ENCODE results near the gene HBG2. TPM values are rescaled to one million over a fixed set of nuclear protein-coding genes. Genes with fewer than 3 reads are reported as not detected.
"Not testable (repeated sequence)": the region's sequence is repeated elsewhere in the genome, so short reads cannot be mapped to it uniquely, and the experiment has no call there.

Gene HBG2
- total RNA-seq, 8 experiments from 2014 or later = not detected

DNA sequence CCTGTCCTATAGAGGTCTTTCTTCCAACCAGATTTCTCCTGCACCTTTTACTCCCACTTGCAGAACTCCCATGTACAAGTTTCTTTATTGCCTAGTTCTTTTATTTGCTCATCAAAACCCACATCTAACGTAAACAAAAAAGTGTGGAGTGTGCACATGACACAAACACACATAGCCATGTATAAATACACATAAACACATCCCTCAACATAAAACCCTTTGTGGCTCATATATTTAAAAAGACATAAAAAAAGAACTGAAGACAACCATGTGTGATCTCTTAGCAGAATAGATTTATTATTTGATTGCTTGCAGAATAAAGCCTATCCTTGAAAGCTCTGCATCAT lies 1.7 kb downstream of the HBG2 start:
- Histone ChIP-seq H3K4me3 (no peak overlapping the region), H3K27ac (no peak overlapping the region), H3K4me1 (replicated peaks in 1 of 2) (no peaks in the 10 kb centered on the region)
- WGBS, 10 experiments = 0 to 100% (median 71%) methylated on average over 1 of the region's 1 CpG; no CpG with 5 or more reads in 5 of the 10 experiments
- ATAC-seq (replicated peaks in 6 of 8) = no peak
- in situ Hi-C loops (cut with MboI; ENCODE audit: low pct_unique_long_range_greater_than_20kb in 2 of 9, low sequenced_read_pairs in 9 of 9, unreplicated experiment in 9 of 9) = no loop called here

DNA sequence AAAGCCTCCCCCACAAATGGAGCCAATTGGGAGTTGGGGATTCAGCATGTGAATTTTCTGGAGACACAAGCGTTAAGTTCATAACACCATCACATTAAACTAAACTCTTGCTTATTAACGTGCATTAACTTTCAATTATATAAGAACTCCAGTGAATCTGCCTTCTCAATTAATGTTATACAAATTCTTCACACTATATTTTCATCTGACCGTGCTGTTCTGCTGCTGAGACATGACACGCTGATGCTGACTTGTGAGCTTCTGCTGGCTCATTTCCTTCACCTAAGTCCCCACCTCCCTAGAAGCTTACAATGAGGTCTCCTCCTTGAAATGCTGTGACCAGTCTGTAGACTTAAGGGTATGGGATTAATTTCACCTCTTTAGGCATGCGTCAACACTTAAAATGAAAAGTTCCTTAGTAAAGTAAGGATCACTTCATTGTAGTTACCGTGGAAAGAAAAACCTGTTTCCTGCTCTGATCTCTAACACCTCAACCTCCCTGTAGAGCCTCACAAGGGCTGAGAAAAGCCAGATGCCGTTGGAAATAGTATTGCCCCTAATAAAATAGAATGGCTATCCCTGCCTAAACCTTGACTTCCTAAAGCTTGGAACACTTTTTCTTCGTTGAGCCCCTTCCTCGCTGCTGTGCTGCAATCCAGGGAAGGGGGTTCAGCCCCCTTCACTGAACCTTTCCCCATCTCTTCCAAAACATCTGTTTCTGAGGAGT lies 2.2 kb downstream of the HBG2 start:
- in situ Hi-C loops (cut with MboI; ENCODE audit: low pct_unique_long_range_greater_than_20kb in 2 of 9, low sequenced_read_pairs in 9 of 9, unreplicated experiment in 9 of 9) = no loop called here
- ATAC-seq (replicated peaks in 6 of 8) = no peak
- 7 to 94% (median 74%) methylated on average over 1 to 8 of the region's 9 CpGs; no CpG with 5 or more reads in 1 of the 10 experiments for WGBS, 10 experiments
- Histone ChIP-seq H3K4me1 (replicated peaks in 1 of 2) (no peaks in the 10 kb centered on the region), H3K4me3 (no peak overlapping the region), H3K27ac (no peak overlapping the region)

DNA sequence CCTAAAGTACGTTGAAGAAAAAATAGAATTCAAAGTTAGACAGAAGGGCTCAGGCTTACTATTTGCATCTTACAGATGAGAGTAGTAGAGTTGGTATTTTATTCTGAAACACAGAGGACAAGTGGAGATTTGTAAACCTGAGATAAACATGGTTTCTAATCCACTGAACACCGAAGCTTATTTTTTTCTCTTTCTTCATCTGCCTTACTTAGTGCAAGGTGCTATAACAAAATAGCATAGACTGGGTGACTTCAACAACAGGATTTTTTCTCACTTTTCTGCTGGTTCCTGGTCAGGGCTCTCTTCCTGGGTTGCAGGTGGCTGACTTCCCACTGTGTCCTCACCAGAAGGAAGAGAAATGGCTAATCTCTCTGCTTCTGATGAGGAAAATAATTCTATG lies 2.8 kb downstream of the HBG2 start:
- Histone ChIP-seq H3K27ac (no peak overlapping the region), H3K4me1 (replicated peaks in 1 of 2) (no peaks in the 10 kb centered on the region), H3K4me3 (no peak overlapping the region)
- WGBS, 10 experiments = 0 to 79% (median 60%) methylated on average over 1 to 2 of the region's 2 CpGs; no CpG with 5 or more reads in 1 of the 10 experiments
- no peak for ATAC-seq (replicated peaks in 6 of 8)
- in situ Hi-C loops (cut with MboI; ENCODE audit: low pct_unique_long_range_greater_than_20kb in 2 of 9, low sequenced_read_pairs in 9 of 9, unreplicated experiment in 9 of 9) = no loop called here

DNA sequence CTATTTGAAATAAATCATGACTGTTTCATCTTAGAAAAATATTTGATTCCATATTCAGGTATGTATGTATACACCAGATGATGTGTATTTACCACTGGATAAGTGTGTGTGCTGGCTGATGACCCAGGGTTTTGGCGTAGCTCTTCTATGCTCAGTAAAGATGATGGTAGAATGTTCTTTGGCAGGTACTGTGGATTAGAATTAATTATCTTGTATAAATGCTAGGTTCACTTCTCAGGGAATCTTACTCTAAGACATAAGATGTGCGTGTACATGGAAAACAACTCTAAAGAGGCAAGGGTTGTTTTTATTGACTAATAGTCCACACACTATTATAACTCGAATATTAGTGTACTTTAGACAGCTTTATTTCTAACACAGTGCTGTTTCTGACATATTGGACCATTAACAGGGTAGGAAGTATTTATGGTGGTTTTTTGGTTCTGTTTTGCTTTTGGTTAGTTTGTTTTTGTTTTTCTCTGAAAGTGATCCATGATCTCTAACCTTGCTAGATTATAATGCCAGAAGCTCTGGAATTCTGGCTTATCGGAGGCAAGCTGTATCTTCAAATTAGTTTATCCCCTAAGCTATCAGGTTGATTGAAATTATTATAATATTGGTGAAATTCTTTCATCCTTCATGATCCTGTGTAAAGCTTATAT lies 3.9 kb downstream of the HBG2 start:
- in situ Hi-C loops (cut with MboI; ENCODE audit: low pct_unique_long_range_greater_than_20kb in 2 of 9, low sequenced_read_pairs in 9 of 9, unreplicated experiment in 9 of 9) = no loop called here
- Histone ChIP-seq H3K27ac (no peak overlapping the region), H3K4me1 (replicated peaks in 1 of 2) (no peaks in the 10 kb centered on the region), H3K4me3 (no peak overlapping the region)
- 40 to 100% (median 77%) methylated on average over 1 to 4 of the region's 4 CpGs; no CpG with 5 or more reads in 1 of the 10 experiments for WGBS, 10 experiments
- ATAC-seq (replicated peaks in 6 of 8) = no peak

DNA sequence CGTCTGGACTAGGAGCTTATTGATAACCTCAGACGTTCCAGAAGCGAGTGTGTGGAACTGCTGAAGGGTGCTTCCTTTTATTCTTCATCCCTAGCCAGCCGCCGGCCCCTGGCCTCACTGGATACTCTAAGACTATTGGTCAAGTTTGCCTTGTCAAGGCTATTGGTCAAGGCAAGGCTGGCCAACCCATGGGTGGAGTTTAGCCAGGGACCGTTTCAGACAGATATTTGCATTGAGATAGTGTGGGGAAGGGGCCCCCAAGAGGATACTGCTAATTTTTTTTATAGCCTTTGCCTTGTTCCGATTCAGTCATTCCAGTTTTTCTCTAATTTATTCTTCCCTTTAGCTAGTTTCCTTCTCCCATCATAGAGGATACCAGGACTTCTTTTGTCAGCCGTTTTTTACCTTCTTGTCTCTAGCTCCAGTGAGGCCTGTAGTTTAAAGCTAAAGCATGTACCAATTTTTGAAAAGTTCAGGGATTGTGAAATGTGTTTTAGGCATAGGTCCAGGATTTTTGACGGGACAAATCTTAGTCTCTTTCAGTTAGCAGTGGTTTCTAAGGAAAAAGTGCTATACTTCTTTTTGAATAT lies 4.7 kb downstream of the HBG2 start, which contains the start of gene HBG1:
Gene HBG1 (minus strand): TSS at position 51 of the 590 bp plus-strand sequence. CDS start 53 bp downstream, outside the sequence.
- WGBS, 10 experiments = 0 to 100% (median 60%) methylated on average over 1 to 2 of the region's 9 CpGs; no CpG with 5 or more reads in 1 of the 10 experiments
- ATAC-seq (replicated peaks in 6 of 8); in situ Hi-C loops (cut with MboI; ENCODE audit: low pct_unique_long_range_greater_than_20kb in 2 of 9, low sequenced_read_pairs in 9 of 9, unreplicated experiment in 9 of 9); H3K4me3 ChIP-seq; H3K4me1 ChIP-seq (replicated peaks in 1 of 2); H3K27ac ChIP-seq: not testable (repeated sequence)

DNA sequence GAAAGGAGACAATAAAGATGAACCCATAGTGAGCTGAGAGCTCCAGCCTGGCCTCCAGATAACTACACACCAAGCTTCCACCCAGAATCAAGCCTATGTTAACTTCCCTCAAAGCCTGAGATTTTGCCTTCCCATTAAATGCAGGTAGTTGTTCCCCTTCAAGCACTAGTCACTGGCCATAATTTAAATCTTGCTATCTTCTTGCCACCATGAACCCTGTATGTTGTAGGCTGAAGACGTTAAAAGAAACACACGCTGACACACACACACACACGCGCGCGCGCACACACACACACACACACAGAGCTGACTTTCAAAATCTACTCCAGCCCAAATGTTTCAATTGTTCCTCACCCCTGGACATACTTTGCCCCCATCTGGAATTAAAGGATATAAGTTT lies 6.1 kb downstream of the HBG2 start:
- H3K4me3 ChIP-seq; H3K27ac ChIP-seq; ATAC-seq (replicated peaks in 6 of 8); H3K4me1 ChIP-seq (replicated peaks in 1 of 2); in situ Hi-C loops (cut with MboI; ENCODE audit: low pct_unique_long_range_greater_than_20kb in 2 of 9, low sequenced_read_pairs in 9 of 9, unreplicated experiment in 9 of 9): not testable (repeated sequence)
- 80% methylated on average over 5 of the region's 7 CpGs; no CpG with 5 or more reads in 9 of the 10 experiments for WGBS, 10 experiments

DNA sequence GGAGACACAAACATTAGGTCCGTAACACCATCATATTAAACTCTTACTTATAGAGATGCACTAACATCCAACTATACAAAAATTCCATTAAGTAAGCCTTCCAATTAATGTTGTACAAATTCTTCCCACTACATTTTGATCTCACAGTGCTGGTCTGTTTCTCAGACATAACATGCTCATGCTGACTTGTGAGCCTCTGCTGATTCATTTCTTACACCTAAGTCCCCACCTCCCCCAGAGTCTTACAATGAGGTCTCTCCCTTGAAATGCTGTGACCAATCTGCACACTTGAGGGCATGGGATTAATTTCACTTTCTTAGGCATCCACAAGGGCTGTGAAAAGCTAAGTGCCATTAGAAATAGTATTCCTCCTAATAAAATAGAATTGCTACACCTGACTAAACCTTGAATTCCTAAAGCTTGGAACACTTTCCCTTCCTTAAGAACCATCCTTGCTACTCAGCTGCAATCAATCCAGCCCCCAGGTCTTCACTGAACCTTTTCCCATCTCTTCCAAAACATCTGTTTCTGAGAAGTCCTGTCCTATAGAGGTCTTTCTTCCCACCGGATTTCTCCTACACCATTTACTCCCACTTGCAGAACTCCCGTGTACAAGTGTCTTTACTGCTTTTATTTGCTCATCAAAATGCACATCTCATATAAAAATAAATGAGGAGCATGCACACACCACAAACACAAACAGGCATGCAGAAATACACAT lies 6.9 kb downstream of the HBG2 start:
- WGBS, 10 experiments = 8 to 100% (median 80%) methylated on average over 1 to 3 of the region's 3 CpGs; no CpG with 5 or more reads in 1 of the 10 experiments
- Histone ChIP-seq H3K4me3 (no peak overlapping the region), H3K27ac (no peak overlapping the region), H3K4me1 (replicated peaks in 1 of 2) (no peaks in the 10 kb centered on the region)
- in situ Hi-C loops (cut with MboI; ENCODE audit: low pct_unique_long_range_greater_than_20kb in 2 of 9, low sequenced_read_pairs in 9 of 9, unreplicated experiment in 9 of 9) = no loop called here
- ATAC-seq (replicated peaks in 6 of 8) = no peak

DNA sequence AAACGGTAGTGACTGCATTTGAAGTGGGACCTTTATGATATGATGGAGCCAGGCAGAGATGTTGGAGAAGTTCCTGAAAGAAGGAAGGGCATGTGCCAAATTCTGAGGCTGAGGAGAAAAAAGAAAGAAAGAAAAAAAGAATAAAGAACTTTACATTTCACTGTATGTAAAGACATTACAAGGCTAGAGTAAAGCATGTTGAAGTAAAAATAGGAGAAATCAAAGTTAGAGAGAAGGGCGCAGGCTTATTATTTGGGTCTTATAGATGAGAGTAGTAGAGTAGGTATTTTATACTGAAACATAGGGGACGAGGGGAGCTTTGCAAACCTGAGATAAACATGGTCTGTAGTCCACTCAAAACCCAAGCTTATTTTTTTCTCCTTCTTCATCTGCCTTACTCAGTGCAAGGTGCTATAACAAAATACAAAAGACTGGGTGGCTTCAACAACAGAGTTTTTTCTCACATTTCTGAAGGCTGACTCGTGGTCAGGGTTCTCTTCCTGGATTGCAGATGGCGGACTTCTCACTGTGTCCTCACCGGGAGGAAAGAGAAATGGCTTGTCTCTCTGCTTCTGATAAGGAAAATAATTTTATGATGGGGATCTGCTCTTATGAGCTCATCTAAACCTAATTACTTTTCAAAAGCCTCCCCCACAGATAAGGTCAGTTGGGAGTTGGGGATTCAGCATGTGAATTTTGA lies 7.7 kb downstream of the HBG2 start:
- in situ Hi-C loops (cut with MboI; ENCODE audit: low pct_unique_long_range_greater_than_20kb in 2 of 9, low sequenced_read_pairs in 9 of 9, unreplicated experiment in 9 of 9) = no loop called here
- no peak overlapping the region for H3K4me3 ChIP-seq
- no peak for ATAC-seq (replicated peaks in 6 of 8)
- WGBS, 10 experiments = 34 to 100% (median 77%) methylated on average over 1 to 6 of the region's 6 CpGs
- H3K4me1 ChIP-seq (replicated peaks in 1 of 2) = no peaks in the 10 kb centered on the region
- H3K27ac ChIP-seq = no peak overlapping the region

DNA sequence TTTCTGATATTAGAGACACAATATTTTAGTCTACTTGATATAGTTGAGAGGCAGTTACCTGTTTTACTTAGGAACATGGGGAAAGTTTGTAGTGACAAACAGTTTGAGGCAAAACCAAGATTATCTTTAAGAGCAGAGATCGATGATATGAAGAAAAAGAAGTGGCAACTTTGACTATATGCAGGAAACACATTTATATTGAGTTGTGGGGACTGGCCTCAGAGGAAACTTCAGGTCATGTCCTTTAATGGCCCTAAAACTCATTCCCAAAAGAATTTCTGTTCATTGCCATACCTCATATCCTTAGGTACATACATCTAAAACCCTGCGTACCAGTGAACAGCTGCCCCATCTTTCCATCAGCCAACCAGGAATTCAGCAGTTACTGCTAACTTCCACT lies 9.4 kb downstream of the HBG2 start:
- no peaks in the 10 kb centered on the region for H3K4me1 ChIP-seq (replicated peaks in 1 of 2)
- H3K4me3 ChIP-seq = no peak overlapping the region
- no peak for ATAC-seq (replicated peaks in 6 of 8)
- H3K27ac ChIP-seq = no peak overlapping the region
- WGBS, 10 experiments = 38 to 100% (median 81%) methylated on average over 1 to 2 of the region's 2 CpGs; no CpG with 5 or more reads in 2 of the 10 experiments
- in situ Hi-C loops (cut with MboI; ENCODE audit: low pct_unique_long_range_greater_than_20kb in 2 of 9, low sequenced_read_pairs in 9 of 9, unreplicated experiment in 9 of 9) = no loop called here

DNA sequence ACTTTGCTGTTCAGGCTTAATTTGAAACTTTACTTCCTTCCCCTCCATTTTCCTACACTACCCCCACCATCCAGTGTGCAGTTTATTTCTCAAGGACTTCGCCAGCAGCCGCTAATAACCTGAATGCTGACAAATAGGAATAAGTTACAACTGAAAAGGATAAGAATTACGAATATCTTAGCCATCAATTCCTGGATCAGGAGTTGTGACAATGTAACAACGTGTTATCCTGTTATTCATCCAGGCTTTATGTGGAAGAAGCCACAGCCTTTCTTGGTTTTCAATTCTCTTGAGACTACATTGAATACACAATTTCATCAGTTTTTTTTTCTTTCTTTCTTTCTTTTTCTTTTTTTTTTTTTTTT lies 10.8 kb downstream of the HBG2 start:
- H3K27ac ChIP-seq = no peak overlapping the region
- no peaks in the 10 kb centered on the region for H3K4me1 ChIP-seq (replicated peaks in 1 of 2)
- H3K4me3 ChIP-seq = no peak overlapping the region
- in situ Hi-C loops (cut with MboI; ENCODE audit: low pct_unique_long_range_greater_than_20kb in 2 of 9, low sequenced_read_pairs in 9 of 9, unreplicated experiment in 9 of 9) = no loop called here
- no peak for ATAC-seq (replicated peaks in 6 of 8)
- 29 to 96% (median 73%) methylated on average over 1 to 4 of the region's 4 CpGs for WGBS, 10 experiments

DNA sequence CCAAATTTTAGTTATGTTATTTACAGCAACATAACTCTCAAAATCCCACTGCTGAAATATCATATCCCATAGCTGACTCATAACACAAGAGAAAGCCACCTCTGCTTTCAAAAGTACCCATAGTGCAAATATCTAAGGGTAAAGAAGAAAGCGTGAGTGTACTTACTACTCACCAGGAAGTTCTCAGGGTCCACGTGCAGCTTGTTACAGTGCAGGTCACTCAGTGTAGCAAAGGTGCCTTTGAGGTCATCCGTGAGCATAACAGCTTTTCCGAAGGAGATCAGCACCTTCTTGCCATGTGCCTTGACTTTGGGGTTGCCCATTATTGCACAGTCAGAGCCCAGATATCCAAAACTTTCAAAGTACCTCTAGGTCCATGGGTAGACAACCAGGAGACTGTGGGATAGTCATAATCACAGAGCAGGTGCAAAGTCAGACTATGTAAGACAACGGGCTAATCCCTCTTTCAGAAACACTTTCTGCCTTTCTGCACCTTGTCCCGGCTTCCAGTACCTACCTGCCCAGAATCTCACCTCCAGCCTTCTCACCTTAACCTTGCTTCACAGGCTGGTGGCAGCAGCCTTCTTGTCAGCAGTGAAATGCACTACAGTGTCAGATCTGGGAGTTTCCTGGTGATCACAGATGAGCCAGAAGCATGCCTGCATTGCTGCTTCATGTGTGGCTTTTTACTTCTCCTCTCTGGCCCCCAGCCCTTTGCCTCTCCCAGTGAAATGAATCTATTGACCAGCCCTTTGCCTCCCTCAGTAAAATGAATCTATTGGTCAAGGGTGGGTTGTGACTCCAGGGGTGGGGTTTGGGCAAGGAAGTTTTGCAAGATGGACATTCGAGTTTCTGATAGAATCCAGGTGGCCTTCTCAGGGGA lies 11.4 kb downstream of the HBG2 start:
- no peak overlapping the region for H3K4me3 ChIP-seq
- in situ Hi-C loops (cut with MboI; ENCODE audit: low pct_unique_long_range_greater_than_20kb in 2 of 9, low sequenced_read_pairs in 9 of 9, unreplicated experiment in 9 of 9) = no loop called here
- WGBS, 10 experiments = 0 to 100% (median 60%) methylated on average over 1 to 5 of the region's 7 CpGs; no CpG with 5 or more reads in 1 of the 10 experiments
- H3K4me1 ChIP-seq (replicated peaks in 1 of 2) = no peaks in the 10 kb centered on the region
- peak in 1 of 8 experiments; percentile 51 for ATAC-seq (replicated peaks in 6 of 8)
- no peak overlapping the region for H3K27ac ChIP-seq

DNA sequence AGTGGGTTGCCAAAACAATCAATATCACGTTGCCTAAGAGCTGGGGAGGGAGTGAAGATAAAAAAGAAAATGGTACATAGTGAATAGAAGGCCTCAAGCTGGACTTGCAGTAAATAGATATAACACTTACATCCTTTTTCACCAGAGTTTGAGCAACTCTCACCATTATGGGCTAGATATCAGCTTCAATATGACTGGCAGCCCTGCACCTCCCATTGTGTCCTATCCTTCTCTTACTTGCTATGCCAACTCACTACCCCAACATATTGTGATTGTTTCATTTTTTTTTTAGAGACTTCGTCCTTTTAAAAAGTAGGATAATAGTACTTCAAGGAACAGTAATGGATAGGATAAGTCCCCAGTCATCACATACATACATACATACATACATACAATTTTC lies 12.4 kb downstream of the HBG2 start:
- H3K4me3 ChIP-seq = no peak overlapping the region
- no peak for ATAC-seq (replicated peaks in 6 of 8)
- WGBS, 10 experiments = 14 to 94% (median 52%) methylated on average over 1 to 2 of the region's 2 CpGs
- H3K27ac ChIP-seq = no peak overlapping the region
- in situ Hi-C loops (cut with MboI; ENCODE audit: low pct_unique_long_range_greater_than_20kb in 2 of 9, low sequenced_read_pairs in 9 of 9, unreplicated experiment in 9 of 9) = no loop called here
- no peaks in the 10 kb centered on the region for H3K4me1 ChIP-seq (replicated peaks in 1 of 2)
